ENCODE data around the gene SOX21. TPM values are rescaled to one million over a fixed set of nuclear protein-coding genes. Genes with fewer than 3 reads are reported as not detected.

The SOX21 gene
- total RNA-seq, 1 donor from 2014 or later, result 0.26 TPM

GRCh38 chr13:94703721-94704314 is 8.5 kb downstream of the SOX21 start:
- H3K9me3 ChIP-seq, result no peaks in the 10 kb centered on the region
- peaks cover 7% of the 10 kb centered on the region for H3K4me1 ChIP-seq
- H3K4me3 ChIP-seq, result no peak overlapping the region
- TF ChIP-seq CTCF (IDR thresholded peaks at IDR 0.05), result no peak
- H3K27ac ChIP-seq, result no peak overlapping the region
- DNase-seq (no peak), ATAC-seq (no peak)
- H3K36me3 ChIP-seq, result no peaks in the 10 kb centered on the region
- intact Hi-C loops (cut with DNase I), result no loop called here
- H3K27me3 ChIP-seq, result peaks cover 99% of the 10 kb centered on the region

- Histone ChIP-seq H3K9me3 (no peaks in the 10 kb centered on the region), H3K27ac (no peak overlapping the region), H3K27me3 (peaks cover 94% of the 10 kb centered on the region), H3K4me1 (peaks cover 7% of the 10 kb centered on the region), H3K36me3 (no peaks in the 10 kb centered on the region), H3K4me3 (no peak overlapping the region)
- intact Hi-C loops (cut with DNase I), result no loop called here
- no peak for ATAC-seq
- TF ChIP-seq CTCF (IDR thresholded peaks at IDR 0.05), result no peak
- DNase-seq, result no peak
Observed at GRCh38 chr13:94703271-94703670, 9.1 kb downstream of the SOX21 start.

- H3K27ac ChIP-seq, result no peak overlapping the region
- no peak overlapping the region for H3K4me3 ChIP-seq
- no peak for ATAC-seq
- H3K36me3 ChIP-seq, result no peaks in the 10 kb centered on the region
- peaks cover 86% of the 10 kb centered on the region for H3K27me3 ChIP-seq
- H3K9me3 ChIP-seq, result no peaks in the 10 kb centered on the region
- no peak for DNase-seq
- peaks cover 2% of the 10 kb centered on the region for H3K4me1 ChIP-seq
- TF ChIP-seq CTCF (IDR thresholded peaks at IDR 0.05), result no peak
- intact Hi-C loops (cut with DNase I), result no loop called here
Observed at GRCh38 chr13:94702181-94703041, 9.9 kb downstream of the SOX21 start.

GRCh38 chr13:94701313-94702180 is 10.8 kb downstream of the SOX21 start:
- Histone ChIP-seq H3K9me3 (no peaks in the 10 kb centered on the region), H3K27me3 (peaks cover 77% of the 10 kb centered on the region), H3K4me3 (no peak overlapping the region), H3K4me1 (no peaks in the 10 kb centered on the region), H3K27ac (no peak overlapping the region), H3K36me3 (no peaks in the 10 kb centered on the region)
- intact Hi-C loops (cut with DNase I), result no loop called here
- TF ChIP-seq CTCF (IDR thresholded peaks at IDR 0.05), result no peak
- DNase-seq, result no peak
- no peak for ATAC-seq

GRCh38 chr13:94700536-94700935 is 11.8 kb downstream of the SOX21 start:
- Histone ChIP-seq H3K27ac (no peak overlapping the region), H3K9me3 (no peaks in the 10 kb centered on the region), H3K27me3 (peaks cover 67% of the 10 kb centered on the region), H3K4me3 (no peak overlapping the region), H3K4me1 (no peaks in the 10 kb centered on the region), H3K36me3 (no peaks in the 10 kb centered on the region)
- no peak for TF ChIP-seq CTCF (IDR thresholded peaks at IDR 0.05)
- intact Hi-C loops (cut with DNase I), result no loop called here
- DNase-seq (no peak), ATAC-seq (no peak)
